GM12864 (cell line): ENCODE measurements around the gene SOX6.

Experiments
- DNase-seq: peaks from one replicate; pipeline ENCODE4 v3.0.0-alpha.2; 2011; ENCODE audit warnings: low read depth
- H3K4me3 ChIP-seq: 2 replicates; pipeline ENCODE4 v1.5.1; 2011; ENCODE audit warnings: mild to moderate bottlenecking, low read depth, low read length, control low read depth
- TF ChIP-seq, protein P1 (sequence below): IDR thresholded peaks from 2 replicates; pipeline ENCODE4 v1.5.1; 2011; ENCODE audit warnings: low read depth, mild to moderate bottlenecking, moderate library complexity, low read length, control low read depth, inconsistent platforms; ENCODE audit errors: missing control alignments

Gene SOX6

DNA sequence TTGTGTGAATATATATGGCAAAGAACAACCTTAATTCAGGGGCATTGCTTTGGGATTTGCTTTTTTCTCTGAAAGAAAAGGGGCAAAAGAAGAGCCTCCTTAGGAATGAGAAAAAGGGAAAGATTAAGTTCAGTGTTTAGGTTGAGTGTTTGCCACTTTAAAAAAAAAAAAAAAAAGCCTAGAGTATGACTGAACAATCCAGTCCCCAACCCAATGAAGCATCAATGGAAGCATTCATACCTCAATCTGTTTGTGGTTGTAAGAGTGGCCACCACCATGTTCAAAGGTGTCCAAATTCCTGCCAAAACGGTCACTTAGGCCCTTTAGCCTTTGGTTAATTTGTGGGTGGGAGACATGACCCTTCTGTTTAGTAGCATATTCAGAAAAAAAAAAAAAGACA is 260.6 kb downstream of the SOX6 start:
- TF ChIP-seq, protein P1, sequence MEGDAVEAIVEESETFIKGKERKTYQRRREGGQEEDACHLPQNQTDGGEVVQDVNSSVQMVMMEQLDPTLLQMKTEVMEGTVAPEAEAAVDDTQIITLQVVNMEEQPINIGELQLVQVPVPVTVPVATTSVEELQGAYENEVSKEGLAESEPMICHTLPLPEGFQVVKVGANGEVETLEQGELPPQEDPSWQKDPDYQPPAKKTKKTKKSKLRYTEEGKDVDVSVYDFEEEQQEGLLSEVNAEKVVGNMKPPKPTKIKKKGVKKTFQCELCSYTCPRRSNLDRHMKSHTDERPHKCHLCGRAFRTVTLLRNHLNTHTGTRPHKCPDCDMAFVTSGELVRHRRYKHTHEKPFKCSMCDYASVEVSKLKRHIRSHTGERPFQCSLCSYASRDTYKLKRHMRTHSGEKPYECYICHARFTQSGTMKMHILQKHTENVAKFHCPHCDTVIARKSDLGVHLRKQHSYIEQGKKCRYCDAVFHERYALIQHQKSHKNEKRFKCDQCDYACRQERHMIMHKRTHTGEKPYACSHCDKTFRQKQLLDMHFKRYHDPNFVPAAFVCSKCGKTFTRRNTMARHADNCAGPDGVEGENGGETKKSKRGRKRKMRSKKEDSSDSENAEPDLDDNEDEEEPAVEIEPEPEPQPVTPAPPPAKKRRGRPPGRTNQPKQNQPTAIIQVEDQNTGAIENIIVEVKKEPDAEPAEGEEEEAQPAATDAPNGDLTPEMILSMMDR = no peak
- no peak for DNase-seq
- H3K4me3 ChIP-seq = no peak overlapping the region

DNA sequence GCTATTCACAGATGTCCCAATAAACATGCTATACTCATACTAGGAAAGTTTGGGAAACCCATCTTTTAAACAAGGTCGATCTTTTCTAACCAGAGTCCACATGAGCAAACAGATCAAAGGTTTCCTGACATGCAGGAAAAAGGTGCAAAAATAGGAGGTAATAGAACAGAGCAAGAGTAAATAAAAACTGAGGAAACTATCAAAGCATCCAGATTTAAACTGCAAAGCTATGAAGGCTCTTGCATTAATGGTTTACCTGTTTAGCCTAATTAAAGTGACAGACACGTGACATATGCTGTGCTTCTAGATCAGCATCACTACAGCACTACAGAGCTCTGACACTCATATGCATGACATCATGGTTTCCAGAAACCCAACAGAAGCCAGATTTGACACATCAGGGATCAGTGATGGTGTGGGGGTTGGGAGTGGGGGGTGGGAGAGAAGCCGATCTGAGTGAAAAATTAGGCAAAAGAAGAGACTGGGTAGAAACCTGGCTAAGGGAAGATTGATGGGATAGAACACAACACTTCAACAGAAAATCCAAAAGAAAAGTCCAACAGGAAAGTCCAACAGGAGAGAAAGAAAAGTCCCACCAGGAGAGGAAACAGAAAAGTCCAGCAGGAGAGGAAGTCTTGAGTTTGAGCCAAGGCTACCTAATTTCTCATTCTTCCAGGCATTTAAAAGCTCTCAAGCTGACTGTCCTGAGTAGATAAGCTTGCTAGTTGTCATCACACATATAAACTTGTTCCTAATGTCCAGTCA is 262.3 kb downstream of the SOX6 start:
- no peak overlapping the region for H3K4me3 ChIP-seq
- TF ChIP-seq, protein P1 = no peak
- DNase-seq = no peak

DNA sequence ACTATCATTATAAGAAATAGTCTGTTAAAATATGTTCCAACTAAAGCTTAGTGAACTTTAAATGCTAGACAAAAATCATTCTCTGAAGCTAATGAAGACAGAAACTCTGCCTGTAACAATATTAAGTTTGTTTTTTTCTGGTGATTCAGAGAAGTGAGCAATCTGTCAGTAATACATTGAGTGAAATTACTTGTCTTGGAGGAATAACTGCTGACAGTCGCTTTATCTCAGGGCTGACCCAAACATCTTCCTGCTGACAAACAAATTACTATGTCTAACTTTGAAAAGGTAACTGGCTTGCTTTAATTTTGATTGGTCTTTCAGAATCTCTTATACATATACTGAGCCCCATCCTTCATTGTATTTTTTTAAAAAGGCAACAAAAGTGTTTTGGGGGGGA is 264.5 kb downstream of the SOX6 start:
- DNase-seq = no peak
- H3K4me3 ChIP-seq = no peak overlapping the region
- TF ChIP-seq, protein P1 = no peak

DNA sequence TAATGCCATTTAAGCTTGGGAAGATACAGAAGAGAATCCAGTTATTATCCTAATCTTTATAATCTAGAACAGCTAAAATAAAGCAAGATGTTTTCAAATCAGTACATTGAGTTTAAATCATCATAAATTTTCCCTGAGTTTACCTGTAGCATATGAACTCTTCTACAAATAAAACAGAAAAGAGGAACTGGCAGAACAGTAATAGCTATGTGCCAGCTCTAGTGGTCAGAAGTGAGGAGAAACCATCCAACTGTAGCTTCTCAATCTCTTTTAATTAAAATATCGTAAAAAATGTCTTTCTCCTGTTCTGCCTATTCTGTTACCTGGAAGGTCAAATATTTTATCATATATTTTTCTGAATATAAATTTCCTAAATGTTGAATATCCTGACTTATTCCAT is 266.9 kb downstream of the SOX6 start:
- H3K4me3 ChIP-seq = no peak overlapping the region
- TF ChIP-seq, protein P1 = no peak
- DNase-seq = no peak

DNA sequence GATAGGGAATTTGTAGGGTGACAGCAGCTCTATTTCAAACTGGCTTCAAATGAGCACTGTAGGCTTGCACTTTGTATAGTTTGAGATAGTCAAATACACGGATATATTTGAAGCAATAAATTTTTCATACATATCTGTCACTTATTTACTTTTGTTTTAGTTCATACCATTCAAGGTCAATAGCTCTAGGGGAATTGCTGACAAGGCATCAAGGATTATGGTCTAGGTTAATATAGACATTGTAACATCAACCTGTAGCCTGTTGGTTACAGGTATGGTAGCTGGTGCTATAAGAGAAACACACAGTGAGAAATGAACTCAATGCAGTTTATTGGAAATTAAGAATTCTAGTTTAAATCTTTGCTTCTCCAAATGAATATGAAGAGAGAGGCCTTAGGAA is 267.6 kb downstream of the SOX6 start:
- TF ChIP-seq, protein P1 = no peak
- H3K4me3 ChIP-seq = no peak overlapping the region
- DNase-seq = no peak

DNA sequence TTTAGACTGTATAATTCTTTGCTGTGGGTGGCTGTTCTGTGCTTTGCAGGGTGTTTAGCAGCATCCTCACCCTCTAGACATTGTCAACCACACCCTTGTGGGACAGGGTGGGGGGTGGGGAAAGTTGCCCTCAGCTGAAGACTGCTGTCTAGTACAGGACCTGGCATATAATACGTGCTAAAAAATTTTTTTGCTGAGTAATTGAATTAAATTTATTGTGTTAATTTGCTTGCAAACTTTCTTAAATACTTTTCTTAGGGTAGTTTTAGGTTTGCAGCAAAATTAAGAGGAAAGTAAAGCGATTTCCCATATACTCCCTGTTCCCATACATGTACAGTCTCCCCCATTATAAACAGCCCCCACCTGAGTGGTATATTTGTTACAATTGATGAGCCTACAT is 268.5 kb downstream of the SOX6 start:
- DNase-seq = no peak
- no peak overlapping the region for H3K4me3 ChIP-seq
- TF ChIP-seq, protein P1 = no peak

DNA sequence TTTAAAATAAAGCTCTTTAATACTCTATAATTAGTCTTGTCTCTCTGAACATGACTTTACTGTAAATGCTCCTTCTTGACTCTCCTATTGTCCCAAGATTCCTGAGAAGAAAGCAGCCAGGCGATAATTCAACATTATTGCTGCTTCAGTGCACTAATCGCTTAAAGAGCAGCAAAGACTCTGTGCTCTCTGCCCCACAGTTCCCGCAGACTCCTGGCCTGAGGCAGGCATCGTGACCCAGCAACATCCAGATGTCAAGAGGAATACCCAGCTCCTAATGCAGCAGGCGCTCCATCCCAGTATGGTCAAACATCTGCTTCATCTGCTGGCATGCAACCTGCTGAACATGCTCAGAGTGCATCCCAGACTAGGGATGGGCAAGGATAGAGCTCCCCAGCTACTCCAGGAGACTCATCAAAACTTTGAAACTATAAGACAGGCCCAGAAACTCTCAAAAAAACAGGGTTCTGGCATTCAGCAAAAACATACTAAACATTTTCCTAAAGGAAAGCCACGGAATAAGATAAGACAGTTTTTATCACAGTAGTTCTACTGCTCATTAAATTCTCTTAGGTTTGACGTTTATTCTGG is 270.0 kb downstream of the SOX6 start:
- DNase-seq = no peak
- TF ChIP-seq, protein P1 = no peak
- H3K4me3 ChIP-seq = no peak overlapping the region
